ENCODE measurements around the gene KANK2.
"Not testable (repeated sequence)": the region's sequence is repeated elsewhere in the genome, so short reads cannot be mapped to it uniquely, and the experiment has no call there.

The KANK2 gene

GRCh38 chr19:11123114-11123513 is 74.2 kb downstream of the KANK2 start:
- in situ Hi-C loops (cut with MboI; ENCODE audit: low pct_unique_long_range_greater_than_20kb, low sequenced_read_pairs, unreplicated experiment): loop anchor here (10.0 kb wide), 1 partner anchor 88 kb away; no protein-coding TSS in a partner anchor
- TF ChIP-seq, protein P1, sequence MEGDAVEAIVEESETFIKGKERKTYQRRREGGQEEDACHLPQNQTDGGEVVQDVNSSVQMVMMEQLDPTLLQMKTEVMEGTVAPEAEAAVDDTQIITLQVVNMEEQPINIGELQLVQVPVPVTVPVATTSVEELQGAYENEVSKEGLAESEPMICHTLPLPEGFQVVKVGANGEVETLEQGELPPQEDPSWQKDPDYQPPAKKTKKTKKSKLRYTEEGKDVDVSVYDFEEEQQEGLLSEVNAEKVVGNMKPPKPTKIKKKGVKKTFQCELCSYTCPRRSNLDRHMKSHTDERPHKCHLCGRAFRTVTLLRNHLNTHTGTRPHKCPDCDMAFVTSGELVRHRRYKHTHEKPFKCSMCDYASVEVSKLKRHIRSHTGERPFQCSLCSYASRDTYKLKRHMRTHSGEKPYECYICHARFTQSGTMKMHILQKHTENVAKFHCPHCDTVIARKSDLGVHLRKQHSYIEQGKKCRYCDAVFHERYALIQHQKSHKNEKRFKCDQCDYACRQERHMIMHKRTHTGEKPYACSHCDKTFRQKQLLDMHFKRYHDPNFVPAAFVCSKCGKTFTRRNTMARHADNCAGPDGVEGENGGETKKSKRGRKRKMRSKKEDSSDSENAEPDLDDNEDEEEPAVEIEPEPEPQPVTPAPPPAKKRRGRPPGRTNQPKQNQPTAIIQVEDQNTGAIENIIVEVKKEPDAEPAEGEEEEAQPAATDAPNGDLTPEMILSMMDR (IDR thresholded peaks at IDR 0.05; ENCODE audit: extremely low read depth, insufficient read depth, missing control alignments): no peak

GRCh38 chr19:11121963-11122362 is 75.4 kb downstream of the KANK2 start:
- in situ Hi-C loops (cut with MboI; ENCODE audit: low pct_unique_long_range_greater_than_20kb, low sequenced_read_pairs, unreplicated experiment): loop anchor here (10.0 kb wide), 1 partner anchor 87 kb away; no protein-coding TSS in a partner anchor
- not testable (repeated sequence) for DNase-seq (ENCODE audit: low spot score)

More at GRCh38 chr19:11123114-11123513, 74.2 kb downstream of the KANK2 start:
- no peak for DNase-seq (ENCODE audit: low spot score)

- no peak for DNase-seq (ENCODE audit: low spot score)
- in situ Hi-C loops (cut with MboI; ENCODE audit: low pct_unique_long_range_greater_than_20kb, low sequenced_read_pairs, unreplicated experiment): no loop called here
- TF ChIP-seq, protein P1 (IDR thresholded peaks at IDR 0.05; ENCODE audit: extremely low read depth, insufficient read depth, missing control alignments): no peak
These were observed 80.8 kb downstream of the KANK2 start for GRCh38 chr19:11116507-11116906.

- in situ Hi-C loops (cut with MboI; ENCODE audit: low pct_unique_long_range_greater_than_20kb, low sequenced_read_pairs, unreplicated experiment): no loop called here
- TF ChIP-seq, protein P1 (IDR thresholded peaks at IDR 0.05; ENCODE audit: extremely low read depth, insufficient read depth, missing control alignments): no peak
- no peak for DNase-seq (ENCODE audit: low spot score)
These were observed 81.4 kb downstream of the KANK2 start for GRCh38 chr19:11115895-11116446.

DNA sequence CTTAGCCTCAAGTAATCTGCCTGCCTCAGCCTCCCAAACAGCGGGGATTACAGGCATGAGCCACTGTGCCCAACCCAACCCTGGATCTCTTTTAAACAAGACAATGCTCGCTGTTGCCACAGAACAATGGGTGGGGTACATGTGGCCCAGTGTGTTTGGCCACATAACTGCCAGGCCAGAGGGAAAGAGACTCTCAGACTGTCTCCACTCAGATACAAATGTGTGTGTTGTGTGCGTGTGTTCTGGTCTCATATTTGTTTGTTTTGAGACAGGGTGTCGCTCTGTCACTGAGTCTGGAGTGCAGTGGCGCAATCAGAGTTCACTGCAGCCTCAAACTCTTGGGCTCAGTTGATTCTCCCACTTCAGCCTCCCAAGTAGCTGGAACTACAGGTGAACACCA is 82.3 kb downstream of the KANK2 start:
- no peak for DNase-seq (ENCODE audit: low spot score)
- TF ChIP-seq, protein P1 (IDR thresholded peaks at IDR 0.05; ENCODE audit: extremely low read depth, insufficient read depth, missing control alignments): no peak
- in situ Hi-C loops (cut with MboI; ENCODE audit: low pct_unique_long_range_greater_than_20kb, low sequenced_read_pairs, unreplicated experiment): no loop called here

Measured in GM13977 (cell line).